ENCODE measurements around the gene ATP12A. TPM values are rescaled to one million over a fixed set of nuclear protein-coding genes. Genes with fewer than 3 reads are reported as not detected.

The ATP12A gene
- total and polyA plus RNA-seq, 7 donors: not detected

DNA sequence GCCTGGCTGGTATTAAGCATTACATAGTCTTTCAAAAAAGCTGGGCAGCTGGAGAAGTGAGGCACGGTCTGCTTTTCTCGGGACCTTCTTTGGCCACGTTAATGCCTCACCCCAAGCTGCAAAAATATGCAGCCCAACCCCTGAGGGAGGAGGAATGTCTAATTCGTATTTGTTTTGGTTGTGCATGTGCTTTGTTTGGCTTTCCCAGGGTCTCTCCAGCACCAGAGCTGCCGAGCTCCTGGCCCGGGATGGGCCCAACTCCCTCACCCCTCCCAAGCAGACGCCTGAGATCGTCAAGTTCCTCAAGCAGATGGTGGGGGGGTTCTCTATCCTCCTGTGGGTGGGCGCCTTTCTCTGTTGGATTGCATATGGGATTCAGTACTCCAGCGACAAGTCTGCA is 7.9 kb downstream of the ATP12A start:
- Histone ChIP-seq H3K4me3 (no peak overlapping the region), H3K9me3 (no peaks in the 10 kb centered on the region), H3K27me3 (ENCODE audit: insufficient read depth in 3 of 3, low read length in 2 of 3) (peaks cover 0 to 6% (median 0%) of the 10 kb centered on the region in 3 donors), H3K36me3 (ENCODE audit: insufficient read depth in 1 of 2, low read depth in 1 of 2) (no peaks in the 10 kb centered on the region), H3K27ac (no peak overlapping the region), H3K4me1 (no peaks in the 10 kb centered on the region)
- DNase-seq: peak in 1 of 2 donors; percentile 6
- TF ChIP-seq, protein P1, sequence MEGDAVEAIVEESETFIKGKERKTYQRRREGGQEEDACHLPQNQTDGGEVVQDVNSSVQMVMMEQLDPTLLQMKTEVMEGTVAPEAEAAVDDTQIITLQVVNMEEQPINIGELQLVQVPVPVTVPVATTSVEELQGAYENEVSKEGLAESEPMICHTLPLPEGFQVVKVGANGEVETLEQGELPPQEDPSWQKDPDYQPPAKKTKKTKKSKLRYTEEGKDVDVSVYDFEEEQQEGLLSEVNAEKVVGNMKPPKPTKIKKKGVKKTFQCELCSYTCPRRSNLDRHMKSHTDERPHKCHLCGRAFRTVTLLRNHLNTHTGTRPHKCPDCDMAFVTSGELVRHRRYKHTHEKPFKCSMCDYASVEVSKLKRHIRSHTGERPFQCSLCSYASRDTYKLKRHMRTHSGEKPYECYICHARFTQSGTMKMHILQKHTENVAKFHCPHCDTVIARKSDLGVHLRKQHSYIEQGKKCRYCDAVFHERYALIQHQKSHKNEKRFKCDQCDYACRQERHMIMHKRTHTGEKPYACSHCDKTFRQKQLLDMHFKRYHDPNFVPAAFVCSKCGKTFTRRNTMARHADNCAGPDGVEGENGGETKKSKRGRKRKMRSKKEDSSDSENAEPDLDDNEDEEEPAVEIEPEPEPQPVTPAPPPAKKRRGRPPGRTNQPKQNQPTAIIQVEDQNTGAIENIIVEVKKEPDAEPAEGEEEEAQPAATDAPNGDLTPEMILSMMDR (IDR thresholded peaks at IDR 0.05): no peak
- intact Hi-C loops (cut with DNase I): no loop called here
- WGBS, 3 donors: 21 to 33% (median 27%) methylated on average over 10 of the region's 10 CpGs
- ATAC-seq: no peak

DNA sequence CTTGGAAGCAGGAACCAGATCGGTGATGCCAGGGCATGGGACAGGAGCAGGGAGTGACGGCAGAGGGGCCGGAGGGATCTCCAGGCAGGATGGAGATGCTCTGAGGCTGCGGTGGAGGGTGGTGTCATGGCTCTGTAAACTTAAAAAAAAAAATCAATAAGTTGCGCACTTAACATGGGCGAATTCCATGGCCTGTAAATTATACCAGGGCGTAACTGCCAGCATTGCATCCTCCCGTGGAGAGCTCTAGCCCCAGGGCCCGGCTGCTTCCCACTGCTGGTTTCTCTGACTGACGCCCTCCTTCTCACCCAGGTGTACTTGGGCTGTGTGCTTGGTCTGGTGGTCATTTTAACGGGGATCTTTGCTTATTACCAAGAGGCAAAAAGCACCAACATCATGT is 8.7 kb downstream of the ATP12A start:
- 67 to 76% (median 70%) methylated on average over 11 of the region's 11 CpGs for WGBS, 3 donors
- TF ChIP-seq, protein P1 (IDR thresholded peaks at IDR 0.05): no peak
- H3K36me3 ChIP-seq (ENCODE audit: insufficient read depth in 1 of 2, low read depth in 1 of 2): no peaks in the 10 kb centered on the region
- DNase-seq (peak in 1 of 2 donors; percentile 15), ATAC-seq (no peak)
- no peaks in the 10 kb centered on the region for H3K9me3 ChIP-seq
- peaks cover 0 to 10% (median 0%) of the 10 kb centered on the region in 3 donors for H3K27me3 ChIP-seq (ENCODE audit: insufficient read depth in 3 of 3, low read length in 2 of 3)
- no peaks in the 10 kb centered on the region for H3K4me1 ChIP-seq
- no peak overlapping the region for H3K27ac ChIP-seq
- H3K4me3 ChIP-seq: no peak overlapping the region
- intact Hi-C loops (cut with DNase I): no loop called here

DNA sequence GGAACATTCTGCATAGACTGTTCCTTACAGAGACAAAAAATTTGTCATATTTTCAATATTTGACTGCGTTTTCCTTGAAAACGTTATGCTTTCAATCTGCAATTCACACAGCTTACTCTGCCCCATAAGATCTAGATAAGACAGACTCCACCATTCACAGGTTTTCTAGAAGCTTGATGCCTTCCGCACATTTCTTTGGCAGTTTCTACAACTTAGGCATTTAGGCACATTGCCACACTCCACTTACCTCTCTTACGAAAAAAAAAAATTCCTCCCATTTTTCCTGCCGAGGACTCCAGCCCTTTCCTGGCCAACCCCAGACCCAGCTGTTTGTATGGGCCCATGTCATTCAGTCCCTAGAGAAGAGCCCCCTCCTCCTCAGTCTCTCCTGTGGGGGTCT is 11.2 kb downstream of the ATP12A start:
- no peak for ATAC-seq
- Histone ChIP-seq H3K27ac (no peak overlapping the region), H3K27me3 (ENCODE audit: insufficient read depth in 3 of 3, low read length in 2 of 3) (peaks cover 0 to 10% (median 0%) of the 10 kb centered on the region in 3 donors), H3K36me3 (ENCODE audit: insufficient read depth in 1 of 2, low read depth in 1 of 2) (no peaks in the 10 kb centered on the region), H3K9me3 (no peaks in the 10 kb centered on the region), H3K4me1 (no peaks in the 10 kb centered on the region), H3K4me3 (no peak overlapping the region)
- intact Hi-C loops (cut with DNase I): loop anchor here in 1 of 2 donors (5.0 kb wide), 2 partner anchors 36 to 306 kb away; no protein-coding TSS in a partner anchor
- 56 to 70% (median 63%) methylated on average over 5 of the region's 5 CpGs for WGBS, 3 donors
- TF ChIP-seq, protein P1 (IDR thresholded peaks at IDR 0.05): no peak
- DNase-seq: peak in 1 of 2 donors; percentile 1

DNA sequence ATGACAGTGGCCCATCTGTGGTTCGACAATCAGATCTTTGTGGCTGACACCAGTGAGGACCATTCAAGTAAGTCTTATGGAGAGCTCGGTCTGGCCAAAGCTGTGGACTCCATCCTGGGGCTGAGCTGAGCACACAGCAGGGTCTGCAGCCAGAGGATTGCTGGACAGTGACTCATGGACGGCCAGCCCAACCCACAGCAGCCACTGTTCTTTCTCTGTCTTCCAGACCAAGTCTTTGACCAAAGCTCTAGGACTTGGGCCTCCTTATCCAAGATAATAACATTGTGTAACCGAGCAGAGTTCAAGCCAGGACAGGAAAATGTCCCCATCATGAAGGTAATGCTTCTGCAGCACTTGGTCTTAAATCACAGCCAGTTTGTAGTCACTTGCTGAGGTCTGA is 12.4 kb downstream of the ATP12A start:
- H3K36me3 ChIP-seq (ENCODE audit: insufficient read depth in 1 of 2, low read depth in 1 of 2): no peaks in the 10 kb centered on the region
- 44 to 56% (median 46%) methylated on average over 4 of the region's 4 CpGs for WGBS, 3 donors
- no peak overlapping the region for H3K4me3 ChIP-seq
- DNase-seq (peak; percentile 15 to 28), ATAC-seq (no peak)
- TF ChIP-seq, protein P1 (IDR thresholded peaks at IDR 0.05): no peak
- no peaks in the 10 kb centered on the region for H3K4me1 ChIP-seq
- H3K27ac ChIP-seq: no peak overlapping the region
- H3K9me3 ChIP-seq: no peaks in the 10 kb centered on the region
- intact Hi-C loops (cut with DNase I): loop anchor here in 1 of 2 donors (5.0 kb wide), 2 partner anchors 35 to 305 kb away; no protein-coding TSS in a partner anchor
- peaks cover 0 to 10% (median 0%) of the 10 kb centered on the region in 3 donors for H3K27me3 ChIP-seq (ENCODE audit: insufficient read depth in 3 of 3, low read length in 2 of 3)

Data from psoas muscle (tissue), 8 donors.